ENCODE results near the gene SDC4.

SDC4 gene

GRCh38 chr20:45297786-45298497 is 50.3 kb downstream of the SDC4 start:
- Histone ChIP-seq H3K4me1 (ENCODE audit: control insufficient read depth, insufficient read depth, low read length) (0 out of 2 replicates have a peak, but pooled peaks cover 2% of the 10 kb centered on the region), H3K4me3 (ENCODE audit: low read length) (no peak overlapping the region), H3K27me3 (ENCODE audit: control insufficient read depth, insufficient read depth, low read length) (no peaks in the 10 kb centered on the region; the same call in 1 of the 2 replicates), H3K36me3 (ENCODE audit: control insufficient read depth, insufficient read depth, low read length) (no peaks in the 10 kb centered on the region), H3K9me3 (ENCODE audit: control insufficient read depth, insufficient read depth, low read length) (no peaks in the 10 kb centered on the region), H3K27ac (ENCODE audit: low read length) (no peak overlapping the region)
- WGBS (ENCODE audit: insufficient coverage, insufficient read length) = no CpG with 5 or more reads among the region's 52 CpGs
- no peak for DNase-seq (ENCODE audit: low read depth, low spot score)

GRCh38 chr20:45294659-45295058 is 53.6 kb downstream of the SDC4 start:
- H3K36me3 ChIP-seq (ENCODE audit: control insufficient read depth, insufficient read depth, low read length) = no peaks in the 10 kb centered on the region
- no CpG with 5 or more reads among the region's 1 CpG for WGBS (ENCODE audit: insufficient coverage, insufficient read length)
- H3K27me3 ChIP-seq (ENCODE audit: control insufficient read depth, insufficient read depth, low read length) = peaks cover 3% of the 10 kb centered on the region
- no peak overlapping the region for H3K4me3 ChIP-seq (ENCODE audit: low read length)
- no peak overlapping the region for H3K27ac ChIP-seq (ENCODE audit: low read length)
- no peak for DNase-seq (ENCODE audit: low read depth, low spot score)
- peaks cover 3% of the 10 kb centered on the region; the same call in 1 of the 2 replicates for H3K4me1 ChIP-seq (ENCODE audit: control insufficient read depth, insufficient read depth, low read length)
- H3K9me3 ChIP-seq (ENCODE audit: control insufficient read depth, insufficient read depth, low read length) = no peaks in the 10 kb centered on the region

DNA sequence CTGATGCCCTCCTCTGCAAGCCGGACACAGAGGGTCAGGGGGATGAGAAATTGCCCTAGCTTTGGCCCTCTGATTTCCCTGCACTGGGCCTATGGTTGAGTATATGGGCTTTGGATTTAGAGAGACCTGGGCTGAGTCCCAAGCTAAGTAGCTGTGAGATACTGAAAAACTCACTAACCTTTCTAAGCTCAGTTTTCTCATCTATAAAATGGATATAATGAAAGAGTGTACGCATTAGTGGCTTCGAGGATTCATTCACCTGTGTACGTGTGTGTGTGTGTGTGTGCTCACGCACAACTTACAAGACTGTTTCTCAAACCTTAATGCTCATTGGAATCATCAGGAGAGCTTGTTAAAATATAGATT is 54.2 kb downstream of the SDC4 start:
- WGBS (ENCODE audit: insufficient coverage, insufficient read length) = no CpG with 5 or more reads among the region's 5 CpGs
- Histone ChIP-seq H3K27me3 (ENCODE audit: control insufficient read depth, insufficient read depth, low read length) (peaks cover 3% of the 10 kb centered on the region), H3K4me1 (ENCODE audit: control insufficient read depth, insufficient read depth, low read length) (peaks cover 3% of the 10 kb centered on the region; the same call in 1 of the 2 replicates), H3K36me3 (ENCODE audit: control insufficient read depth, insufficient read depth, low read length) (no peaks in the 10 kb centered on the region), H3K9me3 (ENCODE audit: control insufficient read depth, insufficient read depth, low read length) (no peaks in the 10 kb centered on the region), H3K4me3 (ENCODE audit: low read length) (no peak overlapping the region), H3K27ac (ENCODE audit: low read length) (no peak overlapping the region)
- DNase-seq (ENCODE audit: low read depth, low spot score) = no peak

GRCh38 chr20:45293041-45294002 is 54.9 kb downstream of the SDC4 start:
- DNase-seq (ENCODE audit: low read depth, low spot score) = no peak
- H3K9me3 ChIP-seq (ENCODE audit: control insufficient read depth, insufficient read depth, low read length) = no peaks in the 10 kb centered on the region
- WGBS (ENCODE audit: insufficient coverage, insufficient read length) = no CpG with 5 or more reads among the region's 79 CpGs
- H3K4me3 ChIP-seq (ENCODE audit: low read length) = peak overlapping the region; percentile 42; the same call in 1 of the 2 replicates
- no peak overlapping the region for H3K27ac ChIP-seq (ENCODE audit: low read length)
- H3K27me3 ChIP-seq (ENCODE audit: control insufficient read depth, insufficient read depth, low read length) = peaks cover 3% of the 10 kb centered on the region
- peaks cover 3% of the 10 kb centered on the region; the same call in 1 of the 2 replicates for H3K4me1 ChIP-seq (ENCODE audit: control insufficient read depth, insufficient read depth, low read length)
- no peaks in the 10 kb centered on the region for H3K36me3 ChIP-seq (ENCODE audit: control insufficient read depth, insufficient read depth, low read length)

GRCh38 chr20:45292343-45292742 is 55.9 kb downstream of the SDC4 start:
- Histone ChIP-seq H3K27me3 (ENCODE audit: control insufficient read depth, insufficient read depth, low read length) (peaks cover 3% of the 10 kb centered on the region), H3K36me3 (ENCODE audit: control insufficient read depth, insufficient read depth, low read length) (no peaks in the 10 kb centered on the region), H3K4me3 (ENCODE audit: low read length) (no peak overlapping the region), H3K27ac (ENCODE audit: low read length) (no peak overlapping the region), H3K9me3 (ENCODE audit: control insufficient read depth, insufficient read depth, low read length) (no peaks in the 10 kb centered on the region), H3K4me1 (ENCODE audit: control insufficient read depth, insufficient read depth, low read length) (peaks cover 3% of the 10 kb centered on the region; the same call in 1 of the 2 replicates)
- no peak for DNase-seq (ENCODE audit: low read depth, low spot score)
- WGBS (ENCODE audit: insufficient coverage, insufficient read length) = no CpG with 5 or more reads among the region's 2 CpGs

DNA sequence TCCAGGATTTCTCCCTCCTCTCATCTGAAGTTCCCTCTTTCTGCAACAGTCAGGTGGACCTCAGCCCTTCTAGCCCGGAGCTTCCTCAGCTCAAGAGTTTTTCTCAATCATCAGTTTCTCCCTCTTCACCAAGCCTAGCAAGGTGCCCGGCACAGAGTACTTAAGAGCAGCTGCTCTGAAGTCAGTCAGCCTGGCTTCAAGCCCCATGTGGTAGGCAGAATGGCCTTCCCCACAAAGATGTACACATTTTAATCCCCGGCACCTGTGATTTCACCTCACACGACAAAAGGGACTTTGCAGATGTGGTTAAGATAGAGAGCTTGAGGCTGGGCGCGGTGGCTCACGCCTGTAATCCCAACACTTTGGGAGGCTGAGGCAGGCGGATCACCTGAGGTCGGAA is 56.7 kb downstream of the SDC4 start:
- H3K27ac ChIP-seq (ENCODE audit: low read length) = no peak overlapping the region
- H3K27me3 ChIP-seq (ENCODE audit: control insufficient read depth, insufficient read depth, low read length) = peaks cover 3% of the 10 kb centered on the region
- H3K4me3 ChIP-seq (ENCODE audit: low read length) = no peak overlapping the region
- DNase-seq (ENCODE audit: low read depth, low spot score) = no peak
- WGBS (ENCODE audit: insufficient coverage, insufficient read length) = no CpG with 5 or more reads among the region's 9 CpGs
- peaks cover 3% of the 10 kb centered on the region; the same call in 1 of the 2 replicates for H3K4me1 ChIP-seq (ENCODE audit: control insufficient read depth, insufficient read depth, low read length)
- no peaks in the 10 kb centered on the region for H3K36me3 ChIP-seq (ENCODE audit: control insufficient read depth, insufficient read depth, low read length)
- H3K9me3 ChIP-seq (ENCODE audit: control insufficient read depth, insufficient read depth, low read length) = no peaks in the 10 kb centered on the region

DNA sequence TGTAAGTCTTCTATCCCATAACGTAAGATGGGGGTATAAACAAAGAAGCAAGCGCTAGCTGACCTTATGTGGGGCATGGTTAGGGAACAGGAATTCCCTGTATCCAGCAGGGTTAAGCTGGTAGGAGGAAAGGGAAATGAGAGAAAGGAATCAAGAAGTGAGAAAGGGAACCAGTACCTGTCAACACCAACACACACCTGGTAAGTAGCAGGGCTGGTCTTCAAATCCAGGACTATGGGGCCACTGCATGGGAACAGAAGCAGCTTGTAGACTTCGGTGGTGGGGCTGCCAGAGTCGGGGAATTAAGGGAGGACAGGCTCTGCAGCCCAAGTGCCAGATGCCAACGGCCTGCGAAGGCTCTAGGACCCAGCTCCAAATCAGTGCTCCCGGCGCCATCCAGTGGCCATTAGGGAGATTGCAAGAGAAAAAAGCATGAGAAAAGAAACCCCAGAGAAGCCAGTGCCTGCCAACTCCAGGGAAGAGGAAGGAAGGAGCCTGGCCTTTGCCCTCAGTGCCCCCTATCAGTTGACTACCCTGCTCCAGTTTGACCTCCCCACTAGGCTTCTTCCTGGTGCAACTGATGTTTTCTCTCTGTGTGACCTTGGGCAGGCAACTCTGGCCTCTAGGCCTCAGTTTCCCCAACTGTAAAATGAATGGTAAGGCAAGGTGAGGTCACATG is 57.4 kb downstream of the SDC4 start:
- peaks cover 3% of the 10 kb centered on the region; the same call in 1 of the 2 replicates for H3K4me1 ChIP-seq (ENCODE audit: control insufficient read depth, insufficient read depth, low read length)
- no peak overlapping the region for H3K4me3 ChIP-seq (ENCODE audit: low read length)
- no CpG with 5 or more reads among the region's 8 CpGs for WGBS (ENCODE audit: insufficient coverage, insufficient read length)
- H3K36me3 ChIP-seq (ENCODE audit: control insufficient read depth, insufficient read depth, low read length) = no peaks in the 10 kb centered on the region
- H3K9me3 ChIP-seq (ENCODE audit: control insufficient read depth, insufficient read depth, low read length) = no peaks in the 10 kb centered on the region
- peak; percentile 80 for DNase-seq (ENCODE audit: low read depth, low spot score)
- no peak overlapping the region for H3K27ac ChIP-seq (ENCODE audit: low read length)
- H3K27me3 ChIP-seq (ENCODE audit: control insufficient read depth, insufficient read depth, low read length) = peaks cover 3% of the 10 kb centered on the region

DNA sequence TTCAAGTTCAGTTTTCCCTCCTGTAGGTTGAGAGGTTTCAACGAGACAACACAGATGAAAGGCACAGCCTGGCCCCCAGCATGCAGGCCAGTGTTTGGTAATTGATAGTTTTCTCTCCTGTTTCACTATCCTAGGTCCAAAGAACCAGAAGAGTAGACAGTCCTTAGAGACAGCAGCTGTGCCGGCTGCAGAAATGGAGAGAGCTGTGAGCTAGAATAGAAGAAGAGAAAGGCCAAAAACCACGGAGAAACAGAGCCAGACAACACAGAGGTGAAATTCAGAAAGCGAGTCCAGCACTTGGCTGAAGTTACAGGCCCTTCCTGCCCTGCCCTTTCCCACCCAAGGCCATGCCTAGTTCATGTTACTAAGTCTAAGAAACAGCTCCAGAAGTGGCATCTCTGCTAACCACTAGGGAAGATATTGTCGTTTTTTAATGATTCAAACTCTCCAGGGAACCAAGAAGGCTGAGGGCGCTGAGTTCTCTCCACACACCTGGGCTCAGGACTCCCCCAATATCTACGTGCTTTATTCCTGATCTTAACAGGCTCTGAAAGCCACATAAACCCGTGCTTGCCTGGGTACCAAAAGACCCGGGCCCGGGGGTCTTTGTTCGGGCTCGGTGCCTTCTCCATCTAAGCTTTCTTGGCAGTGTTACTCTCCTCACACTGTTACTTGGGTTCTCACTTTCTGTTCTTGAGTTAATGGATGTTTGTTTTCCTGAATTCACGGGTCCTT is 58.1 kb downstream of the SDC4 start:
- Histone ChIP-seq H3K9me3 (ENCODE audit: control insufficient read depth, insufficient read depth, low read length) (no peaks in the 10 kb centered on the region), H3K4me1 (ENCODE audit: control insufficient read depth, insufficient read depth, low read length) (peaks cover 3% of the 10 kb centered on the region; the same call in 1 of the 2 replicates), H3K27me3 (ENCODE audit: control insufficient read depth, insufficient read depth, low read length) (peaks cover 3% of the 10 kb centered on the region), H3K36me3 (ENCODE audit: control insufficient read depth, insufficient read depth, low read length) (no peaks in the 10 kb centered on the region), H3K27ac (ENCODE audit: low read length) (no peak overlapping the region), H3K4me3 (ENCODE audit: low read length) (no peak overlapping the region)
- no peak for DNase-seq (ENCODE audit: low read depth, low spot score)
- no CpG with 5 or more reads among the region's 13 CpGs for WGBS (ENCODE audit: insufficient coverage, insufficient read length)

GRCh38 chr20:45288860-45289259 is 59.4 kb downstream of the SDC4 start:
- DNase-seq (ENCODE audit: low read depth, low spot score) = no peak
- no peaks in the 10 kb centered on the region for H3K9me3 ChIP-seq (ENCODE audit: control insufficient read depth, insufficient read depth, low read length)
- H3K27ac ChIP-seq (ENCODE audit: low read length) = no peak overlapping the region
- peaks cover 3% of the 10 kb centered on the region; the same call in 1 of the 2 replicates for H3K27me3 ChIP-seq (ENCODE audit: control insufficient read depth, insufficient read depth, low read length)
- no CpG with 5 or more reads among the region's 5 CpGs for WGBS (ENCODE audit: insufficient coverage, insufficient read length)
- H3K4me3 ChIP-seq (ENCODE audit: low read length) = no peak overlapping the region
- H3K36me3 ChIP-seq (ENCODE audit: control insufficient read depth, insufficient read depth, low read length) = no peaks in the 10 kb centered on the region
- peaks cover 3% of the 10 kb centered on the region; the same call in 1 of the 2 replicates for H3K4me1 ChIP-seq (ENCODE audit: control insufficient read depth, insufficient read depth, low read length)

Measured in iPS DF 6.9 (cell line).